Measurements from ENCODE around the gene P2RY8. TPM values are rescaled to one million over a fixed set of nuclear protein-coding genes. Genes with fewer than 3 reads are reported as not detected.
"Not testable (repeated sequence)": the region's sequence is repeated elsewhere in the genome, so short reads cannot be mapped to it uniquely, and the experiment has no call there.

The P2RY8 gene
- total RNA-seq, 1 experiment from 2014 or later: not detected

GRCh38 chrX:1449036-1449822 is 87.8 kb downstream of the P2RY8 start:
- H3K9me3 Mint-ChIP-seq (ENCODE audit: low read depth, unreplicated experiment): peaks cover 12% of the 10 kb centered on the region
- no peaks in the 10 kb centered on the region for H3K4me1 Mint-ChIP-seq (ENCODE audit: low read depth, unreplicated experiment)
- H3K36me3 Mint-ChIP-seq (ENCODE audit: insufficient read depth, unreplicated experiment): peaks cover 43% of the 10 kb centered on the region
- H3K4me3 Mint-ChIP-seq (ENCODE audit: low read depth, unreplicated experiment): no peak overlapping the region
- intact Hi-C loops (cut with micrococcal nuclease; ENCODE audit: unreplicated experiment): no loop called here
- BruUV-seq (replicated peaks): no TSS peak
- DNase-seq: no peak
- CTCF ChIA-PET: no interaction called here
- peak overlapping the region; percentile 9 for H3K27ac Mint-ChIP-seq (ENCODE audit: unreplicated experiment)
- no peak for TF ChIP-seq CTCF (IDR thresholded peaks at IDR 0.05; ENCODE audit: unreplicated experiment)
- no peaks in the 10 kb centered on the region for H3K27me3 Mint-ChIP-seq (ENCODE audit: unreplicated experiment)

- not testable (repeated sequence) for H3K27me3 Mint-ChIP-seq (ENCODE audit: unreplicated experiment)
Measured at GRCh38 chrX:1448573-1449001, 88.4 kb downstream of the P2RY8 start.

GRCh38 chrX:1447969-1448572 is 88.9 kb downstream of the P2RY8 start:
- intact Hi-C loops (cut with micrococcal nuclease; ENCODE audit: unreplicated experiment); BruUV-seq (replicated peaks); H3K4me1 Mint-ChIP-seq (ENCODE audit: low read depth, unreplicated experiment); H3K27me3 Mint-ChIP-seq (ENCODE audit: unreplicated experiment); CTCF ChIA-PET; H3K27ac Mint-ChIP-seq (ENCODE audit: unreplicated experiment); H3K4me3 Mint-ChIP-seq (ENCODE audit: low read depth, unreplicated experiment); DNase-seq: not testable (repeated sequence)
- Mint-ChIP-seq H3K36me3 (ENCODE audit: insufficient read depth, unreplicated experiment) (peaks cover 41% of the 10 kb centered on the region), H3K9me3 (ENCODE audit: low read depth, unreplicated experiment) (peaks cover 12% of the 10 kb centered on the region)

More at GRCh38 chrX:1448573-1449001, 88.4 kb downstream of the P2RY8 start:
- BruUV-seq (replicated peaks); CTCF ChIA-PET; H3K4me3 Mint-ChIP-seq (ENCODE audit: low read depth, unreplicated experiment); H3K4me1 Mint-ChIP-seq (ENCODE audit: low read depth, unreplicated experiment); DNase-seq; intact Hi-C loops (cut with micrococcal nuclease; ENCODE audit: unreplicated experiment): not testable (repeated sequence)
- peaks cover 12% of the 10 kb centered on the region for H3K9me3 Mint-ChIP-seq (ENCODE audit: low read depth, unreplicated experiment)
- H3K36me3 Mint-ChIP-seq (ENCODE audit: insufficient read depth, unreplicated experiment): peaks cover 46% of the 10 kb centered on the region
- peak overlapping the region; percentile 9 for H3K27ac Mint-ChIP-seq (ENCODE audit: unreplicated experiment)

GRCh38 chrX:1446984-1447968 is 89.7 kb downstream of the P2RY8 start:
- H3K27me3 Mint-ChIP-seq (ENCODE audit: unreplicated experiment); intact Hi-C loops (cut with micrococcal nuclease; ENCODE audit: unreplicated experiment); H3K4me3 Mint-ChIP-seq (ENCODE audit: low read depth, unreplicated experiment); DNase-seq; H3K4me1 Mint-ChIP-seq (ENCODE audit: low read depth, unreplicated experiment); CTCF ChIA-PET; H3K27ac Mint-ChIP-seq (ENCODE audit: unreplicated experiment); BruUV-seq (replicated peaks): not testable (repeated sequence)
- Mint-ChIP-seq H3K9me3 (ENCODE audit: low read depth, unreplicated experiment) (peaks cover 12% of the 10 kb centered on the region), H3K36me3 (ENCODE audit: insufficient read depth, unreplicated experiment) (peaks cover 33% of the 10 kb centered on the region)

GRCh38 chrX:1444561-1445500 is 92.2 kb downstream of the P2RY8 start:
- CTCF ChIA-PET: no interaction called here
- intact Hi-C loops (cut with micrococcal nuclease; ENCODE audit: unreplicated experiment): no loop called here
- no TSS peak for BruUV-seq (replicated peaks)
- Mint-ChIP-seq H3K27me3 (ENCODE audit: unreplicated experiment) (no peaks in the 10 kb centered on the region), H3K36me3 (ENCODE audit: insufficient read depth, unreplicated experiment) (peaks cover 13% of the 10 kb centered on the region), H3K4me3 (ENCODE audit: low read depth, unreplicated experiment) (no peak overlapping the region), H3K27ac (ENCODE audit: unreplicated experiment) (no peak overlapping the region), H3K4me1 (ENCODE audit: low read depth, unreplicated experiment) (no peaks in the 10 kb centered on the region), H3K9me3 (ENCODE audit: low read depth, unreplicated experiment) (peaks cover 12% of the 10 kb centered on the region)
- TF ChIP-seq CTCF (IDR thresholded peaks at IDR 0.05; ENCODE audit: unreplicated experiment): no peak
- DNase-seq: no peak
